GM23338 (cell line): ENCODE data around the gene ITGB3. TPM values are rescaled to one million over a fixed set of nuclear protein-coding genes. Genes with fewer than 3 reads are reported as not detected.
A peak's percentile ranks its signal among the peaks of the same experiment; 100 is the strongest.

Source experiments
- ATAC-seq: fragments of 200-7000 bp; cut with Tn5 transposase; 3 replicates; pipeline ENCODE4 v1.9.1; 2020
- DNase-seq: peaks from one replicate; pipeline ENCODE4 v3.0.0-alpha.2; 2015; ENCODE audit warnings: low spot score
- H2AFZ ChIP-seq: fragments of 200-600 bp; sonication (generic); 2 replicates; pipeline ENCODE4 v1.8.0; 2016; ENCODE audit warnings: antibody characterized with exemption, mild to moderate bottlenecking, moderate library complexity
- H3F3A ChIP-seq: fragments of 200-600 bp; sonication (generic); replicated peaks from 2 replicates; pipeline ENCODE4 v1.8.0; 2017; ENCODE audit warnings: antibody characterized with exemption, mixed run types, low read depth
- H3K27ac ChIP-seq: fragments of 200-600 bp; sonication (generic); 2 replicates; pipeline ENCODE4 v1.6.1; 2016; ENCODE audit warnings: low read depth
- H3K27me3 ChIP-seq: fragments of 200-600 bp; sonication (generic); 2 replicates; pipeline ENCODE4 v1.8.0; 2016; ENCODE audit warnings: mild to moderate bottlenecking, mixed run types, moderate library complexity; ENCODE audit not compliant: insufficient read depth
- H3K36me3 ChIP-seq: fragments of 200-600 bp; sonication (generic); 2 replicates; pipeline ENCODE4 v1.8.0; 2016; ENCODE audit warnings: mild to moderate bottlenecking; ENCODE audit not compliant: insufficient read depth
- H3K4me1 ChIP-seq: fragments of 200-600 bp; sonication (generic); 2 replicates; pipeline ENCODE4 v1.8.0; 2016; ENCODE audit warnings: mild to moderate bottlenecking, moderate library complexity; ENCODE audit not compliant: insufficient read depth
- H3K4me2 ChIP-seq: fragments of 200-600 bp; sonication (generic); 2 replicates; pipeline ENCODE4 v1.7.1; 2017; ENCODE audit warnings: mixed run types
- H3K4me3 ChIP-seq: fragments of 200-600 bp; sonication (generic); 2 replicates; pipeline ENCODE4 v1.6.1; 2016; ENCODE audit warnings: mixed run types
- H3K79me2 ChIP-seq: fragments of 200-600 bp; sonication (generic); replicated peaks from 2 replicates; pipeline ENCODE4 v1.8.0; 2017; ENCODE audit warnings: mild to moderate bottlenecking; ENCODE audit not compliant: insufficient read depth
- H3K9me2 ChIP-seq: fragments of 200-600 bp; sonication (generic); 2 replicates; pipeline ENCODE4 v1.8.0; 2017; ENCODE audit not compliant: insufficient read depth
- H4K20me1 ChIP-seq: fragments of 200-600 bp; sonication (generic); replicated peaks from 2 replicates; pipeline ENCODE4 v1.8.0; 2017; ENCODE audit warnings: mild to moderate bottlenecking; ENCODE audit not compliant: insufficient read depth
- H3K27ac Mint-ChIP-seq: 2 replicates; pipeline ENCODE4 v1.8.0; 2020; ENCODE audit warnings: inconsistent platforms, mild to moderate bottlenecking, moderate library complexity, mixed read lengths
- H3K27me3 Mint-ChIP-seq: 3 replicates; pipeline ENCODE4 v1.8.0; 2022; ENCODE audit warnings: low read depth, mild to moderate bottlenecking, moderate library complexity, mixed read lengths, inconsistent platforms; ENCODE audit not compliant: insufficient read depth, poor library complexity
- H3K36me3 Mint-ChIP-seq: 3 replicates; pipeline ENCODE4 v1.8.0; 2021; ENCODE audit warnings: low read depth, mild to moderate bottlenecking, inconsistent platforms, moderate library complexity, mixed read lengths
- H3K4me1 Mint-ChIP-seq: 3 replicates; pipeline ENCODE4 v1.8.0; 2020; ENCODE audit warnings: mild to moderate bottlenecking, inconsistent platforms, mixed read lengths
- H3K4me3 Mint-ChIP-seq: 3 replicates; pipeline ENCODE4 v1.8.0; 2021; ENCODE audit warnings: moderate library complexity, mild to moderate bottlenecking, inconsistent platforms, mixed read lengths
- H3K9me3 Mint-ChIP-seq: 3 replicates; pipeline ENCODE4 v1.8.0; 2020; ENCODE audit warnings: moderate library complexity, mild to moderate bottlenecking, inconsistent platforms, mixed read lengths
- CREB1 ChIP-seq: fragments of 250-450 bp; sonication (Bioruptor Pico); IDR thresholded peaks from 2 replicates; pipeline ENCODE4 v1.5.0; 2020; ENCODE audit warnings: low read depth, mild to moderate bottlenecking, moderate library complexity
- CTCF ChIP-seq, 2 experiments: fragments of 200-600 bp in 1 of 2; sonication (generic) in 1 of 2; conservative IDR thresholded peaks; 2 replicates each; pipeline versions ENCODE4 v1.5.1 to v1.6.1; 2016 to 2017; ENCODE audit warnings: antibody characterized with exemption in 2 of 2, low read depth in 2 of 2, mild to moderate bottlenecking in 2 of 2, moderate library complexity in 1 of 2
- ETS1 ChIP-seq: IDR thresholded peaks from 2 replicates; pipeline ENCODE4 v1.6.1; 2016; ENCODE audit warnings: antibody characterized with exemption
- EZH2 ChIP-seq: fragments of 200-600 bp; sonication (generic); IDR thresholded peaks from one replicate; pipeline ENCODE4 v1.8.0; 2017; ENCODE audit warnings: antibody characterized with exemption, mild to moderate bottlenecking, low read depth; ENCODE audit not compliant: unreplicated experiment
- EZH2phosphoT487 ChIP-seq: fragments of 200-600 bp; sonication (generic); IDR thresholded peaks from one replicate; pipeline ENCODE4 v1.8.1; 2018; ENCODE audit warnings: antibody characterized with exemption; ENCODE audit not compliant: unreplicated experiment
- JUNB ChIP-seq: IDR thresholded peaks from one replicate; pipeline ENCODE4 v1.6.1; 2016; ENCODE audit warnings: antibody characterized with exemption; ENCODE audit not compliant: unreplicated experiment
- NANOG ChIP-seq: IDR thresholded peaks from 2 replicates; pipeline ENCODE4 v1.6.1; 2016; ENCODE audit warnings: antibody characterized with exemption, borderline replicate concordance
- POLR2AphosphoS5 ChIP-seq: IDR thresholded peaks from 2 replicates; pipeline ENCODE4 v1.6.1; 2016; ENCODE audit warnings: antibody characterized with exemption, low read depth
- REST ChIP-seq: IDR thresholded peaks from one replicate; pipeline ENCODE4 v1.6.1; 2018; ENCODE audit warnings: antibody characterized with exemption; ENCODE audit not compliant: unreplicated experiment
- STAT1 ChIP-seq: IDR thresholded peaks from one replicate; pipeline ENCODE4 v1.6.1; 2016; ENCODE audit warnings: antibody characterized with exemption; ENCODE audit not compliant: unreplicated experiment
- ZNF114 ChIP-seq: fragments of 250-450 bp; sonication (Bioruptor Pico); IDR thresholded peaks from 2 replicates; pipeline ENCODE4 v1.5.0; 2020; ENCODE audit warnings: mild to moderate bottlenecking, moderate library complexity
- ZNF331 ChIP-seq: fragments of 250-450 bp; sonication (Bioruptor Pico); IDR thresholded peaks from 2 replicates; pipeline ENCODE4 v1.5.0; 2020; ENCODE audit warnings: low read depth, mild to moderate bottlenecking, moderate library complexity
- ZNF462 ChIP-seq: fragments of 250-450 bp; sonication (Bioruptor Pico); IDR thresholded peaks from 2 replicates; pipeline ENCODE4 v1.5.0; 2020; ENCODE audit warnings: mild to moderate bottlenecking, moderate library complexity
- polyA plus RNA-seq: library from polyadenylated mRNA; unstranded; fragments of >200 nt; fragmentation: Nextera tagmentation; extraction: Ambion mirVana; gene quantifications from 2 replicates; pipeline ENCODE4 v1.2.1, GENCODE V29; 2016
- total RNA-seq: library from RNA; depleted of rRNA; stranded (reverse); fragments of >200 nt; shearing (Covaris generic); gene quantifications from 2 replicates; pipeline ENCODE4 v1.2.3, GENCODE V29; 2014

Gene ITGB3
- total and polyA plus RNA-seq, 2 experiments from 2014 or later = 0.52 TPM; not detected in 1

GRCh38 chr17:47290870-47291241 lies 37.2 kb downstream of the ITGB3 start:
- Histone ChIP-seq H3K27me3 (peaks cover 7% of the 10 kb centered on the region; the same call in 1 of the 2 replicates), H3K36me3 (no peaks in the 10 kb centered on the region), H3K4me1 (peaks cover 5% of the 10 kb centered on the region; the same call in 1 of the 2 replicates), H4K20me1 (no peaks in the 10 kb centered on the region), H2AFZ (peak overlapping the region; percentile 0; the same call in 1 of the 2 replicates), H3F3A (no peaks in the 10 kb centered on the region), H3K9me2 (peaks cover 6% of the 10 kb centered on the region; the same call in 1 of the 2 replicates), H3K27ac (no peak overlapping the region), H3K79me2 (no peaks in the 10 kb centered on the region), H3K4me3 (no peak overlapping the region), H3K4me2 (peak overlapping the region; percentile 0; the same call in 1 of the 2 replicates)
- ATAC-seq (no peak), DNase-seq (no peak)
- Mint-ChIP-seq H3K27me3 (peaks cover 9% of the 10 kb centered on the region), H3K27ac (no peak overlapping the region), H3K9me3 (no peaks in the 10 kb centered on the region; the same call in 2 of the 3 replicates), H3K36me3 (no peaks in the 10 kb centered on the region), H3K4me1 (peaks cover 13% of the 10 kb centered on the region), H3K4me3 (no peak overlapping the region)
- TF ChIP-seq CREB1 (no peak), POLR2AphosphoS5 (no peak), ETS1 (no peak), STAT1 (no peak), ZNF114 (CRISPR knock-in tag) (no peak), ZNF331 (CRISPR knock-in tag) (no peak), REST (no peak), EZH2phosphoT487 (no peak), JUNB (no peak), CTCF (conservative IDR thresholded peaks at IDR 0.05; ENCODE audit: low read depth in 2 of 2) (no peak), EZH2 (no peak), ZNF462 (no peak), NANOG (no peak)
